Measurements from ENCODE around the gene SUMO4. TPM values are rescaled to one million over a fixed set of nuclear protein-coding genes. Genes with fewer than 3 reads are reported as not detected.
"Not testable (repeated sequence)": the region's sequence is repeated elsewhere in the genome, so short reads cannot be mapped to it uniquely, and the experiment has no call there.

Gene SUMO4
- polyA plus RNA-seq, 4 donors, result 0.46 to 1.0 (median 0.54) TPM

DNA sequence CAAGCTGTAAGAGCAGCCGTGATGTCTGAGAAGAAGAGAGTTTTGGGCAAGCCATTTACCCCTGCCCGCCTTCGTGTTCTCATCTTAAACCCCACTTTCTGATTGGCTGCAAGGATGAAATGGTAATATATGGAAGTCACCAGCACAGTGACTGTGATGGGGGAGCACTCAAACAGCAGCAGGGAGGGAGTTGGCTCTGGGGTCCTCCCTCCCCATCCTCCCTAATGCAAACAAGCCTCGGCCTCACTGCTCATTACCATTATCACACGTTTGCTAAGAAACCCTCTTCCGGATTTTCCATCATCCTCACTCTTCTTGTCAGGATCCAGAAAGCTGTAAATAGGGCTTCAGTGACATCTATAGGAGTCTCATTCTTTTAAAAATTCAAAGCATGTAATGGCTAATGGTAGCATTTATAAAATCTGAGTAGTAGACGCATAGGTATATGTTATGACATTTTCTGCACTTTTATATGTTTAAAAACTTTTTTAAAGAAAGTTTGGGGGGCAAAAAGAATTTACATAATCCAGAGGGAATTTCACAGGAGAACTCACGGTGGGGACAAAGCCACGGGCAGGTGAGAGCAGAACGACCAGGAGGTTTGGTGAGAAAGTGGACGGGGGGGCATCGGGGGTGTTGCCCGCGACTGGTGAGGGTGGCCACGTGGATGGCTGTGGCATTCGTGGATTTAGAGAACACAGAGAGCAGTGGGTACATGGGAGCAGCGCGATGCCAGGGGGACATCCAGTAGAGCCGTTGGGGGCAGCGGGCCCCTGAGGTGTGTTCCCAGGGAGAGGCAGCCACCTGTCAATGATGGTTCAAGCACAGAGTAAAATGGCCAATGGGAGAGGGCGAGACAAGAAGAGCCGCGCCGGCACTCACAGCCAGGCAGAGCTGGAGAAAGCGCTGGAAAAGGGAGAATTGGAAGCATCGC, 29.6 kb downstream of the SUMO4 start:
- DNase-seq (ENCODE audit: low read depth in 4 of 4, low spot score in 3 of 4), result no peak

- peak; percentile 71 to 81 (median 76) for DNase-seq (ENCODE audit: low read depth in 4 of 4, low spot score in 3 of 4)
These were observed 32.1 kb downstream of the SUMO4 start for GRCh38 chr6:149431905-149432775.

DNA sequence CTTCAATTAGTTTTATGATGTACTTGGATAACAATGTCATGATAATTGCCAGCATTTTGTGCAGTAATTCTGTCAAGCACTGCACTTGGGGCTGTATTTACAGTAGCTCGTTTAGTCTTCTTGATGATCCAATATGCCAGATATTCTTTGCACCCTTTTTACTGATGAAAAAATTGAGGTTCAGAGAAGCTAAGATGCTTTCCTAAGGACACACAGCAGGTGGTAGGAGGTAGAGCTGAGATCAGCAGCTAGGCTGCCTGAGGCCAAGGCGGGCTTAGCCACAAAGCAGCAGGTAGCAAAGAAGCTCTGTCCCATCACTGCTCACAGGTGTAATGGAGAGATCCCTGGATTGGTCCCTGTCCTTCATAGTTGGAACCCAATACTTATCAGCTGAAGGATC, 33.3 kb downstream of the SUMO4 start:
- no peak for DNase-seq (ENCODE audit: low read depth in 4 of 4, low spot score in 3 of 4)

- no peak for DNase-seq (ENCODE audit: low read depth in 4 of 4, low spot score in 3 of 4)
These were observed 33.8 kb downstream of the SUMO4 start for GRCh38 chr6:149433881-149434280.

DNA sequence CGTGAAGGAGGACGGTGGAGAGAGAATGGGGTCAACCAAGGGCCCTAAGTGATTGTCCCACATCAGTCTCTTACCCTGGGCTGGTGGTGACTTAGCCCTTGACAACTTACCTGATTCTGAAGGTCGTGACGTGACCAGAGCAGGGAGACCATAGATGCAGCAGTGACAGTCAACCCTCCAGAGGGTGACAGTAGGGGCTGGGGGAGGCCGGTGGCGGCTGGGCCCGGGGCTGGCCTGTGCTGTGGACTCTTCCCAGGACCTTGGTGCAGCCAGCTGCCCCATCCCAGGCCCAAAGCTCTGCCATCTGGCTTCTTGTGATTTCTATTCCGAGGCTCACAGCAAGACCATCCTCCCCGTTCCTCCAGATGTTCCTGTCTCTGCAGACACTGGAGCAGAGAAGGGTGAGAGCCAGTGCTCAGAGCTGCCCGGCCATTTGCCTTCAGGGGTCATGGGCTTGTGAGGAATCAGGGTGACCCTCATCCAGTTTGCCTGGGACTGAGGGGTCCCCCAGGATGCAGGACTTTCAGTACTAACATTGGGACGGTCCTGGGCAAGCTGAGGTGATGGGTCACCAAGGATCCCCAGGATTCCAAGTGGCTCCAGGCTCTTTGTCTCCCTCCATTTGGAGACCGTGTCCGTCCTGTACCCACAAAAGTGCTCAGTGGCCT, 36.0 kb downstream of the SUMO4 start:
- no peak for DNase-seq (ENCODE audit: low read depth in 4 of 4, low spot score in 3 of 4)

DNA sequence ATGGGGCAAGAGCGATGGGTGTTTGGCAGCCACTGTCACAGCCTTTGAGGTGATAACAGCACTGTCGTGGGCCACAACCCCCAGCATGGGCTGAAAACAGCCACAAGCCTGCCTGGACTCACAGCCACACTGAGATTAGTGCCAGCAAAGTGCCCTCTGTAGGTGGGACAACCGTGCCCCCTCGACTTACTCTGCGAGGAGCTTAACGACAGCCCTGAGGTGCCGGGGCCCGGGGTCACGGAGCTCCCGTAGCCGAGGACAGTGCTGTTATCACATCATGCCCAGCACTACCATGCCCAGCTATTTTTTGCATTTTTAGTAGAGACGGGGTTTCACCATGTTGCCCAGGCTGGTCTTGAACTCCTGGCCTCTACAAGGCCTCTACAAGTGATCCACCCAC, 36.6 kb downstream of the SUMO4 start:
- no peak for DNase-seq (ENCODE audit: low read depth in 4 of 4, low spot score in 3 of 4)

DNA sequence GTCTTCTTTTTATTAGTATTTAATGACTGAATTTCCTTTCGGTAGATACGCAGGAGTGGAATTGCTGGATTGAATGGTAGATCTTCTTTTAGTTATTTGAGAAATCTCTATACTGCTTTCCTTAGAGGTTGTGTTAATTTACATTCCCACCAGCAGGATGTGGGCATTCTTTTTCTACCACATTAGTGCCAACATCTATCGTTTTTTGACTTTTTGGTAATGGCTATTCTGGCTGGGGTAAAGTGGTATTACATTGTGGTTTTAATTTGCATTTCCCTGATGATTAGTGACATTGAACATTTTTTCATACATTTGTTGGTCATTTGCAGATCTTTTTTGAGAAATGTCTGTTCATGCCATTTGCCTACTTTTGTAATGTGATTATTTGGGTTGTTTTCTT, 37.1 kb downstream of the SUMO4 start:
- DNase-seq (ENCODE audit: low read depth in 4 of 4, low spot score in 3 of 4), result no peak

DNA sequence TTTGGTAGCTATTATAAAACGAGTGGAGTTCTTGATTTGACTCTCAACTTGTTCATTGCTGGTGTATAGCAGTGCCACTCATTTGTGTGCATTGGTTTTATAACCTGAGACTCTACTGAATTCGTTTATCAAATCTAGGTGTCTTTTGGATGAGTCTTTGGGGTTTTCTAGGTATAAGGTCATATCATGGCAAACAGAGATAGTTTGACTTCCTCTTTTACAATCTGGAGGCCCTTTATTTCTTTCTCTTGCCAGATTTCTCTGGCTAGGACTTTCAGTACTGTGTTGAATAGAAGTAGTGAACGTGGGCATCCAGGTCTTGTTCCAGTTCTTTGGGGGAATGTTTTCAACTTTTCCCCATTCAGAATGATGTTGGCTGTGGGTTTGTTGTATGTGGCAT, 38.8 kb downstream of the SUMO4 start:
- DNase-seq (ENCODE audit: low read depth in 4 of 4, low spot score in 3 of 4), result no peak

DNA sequence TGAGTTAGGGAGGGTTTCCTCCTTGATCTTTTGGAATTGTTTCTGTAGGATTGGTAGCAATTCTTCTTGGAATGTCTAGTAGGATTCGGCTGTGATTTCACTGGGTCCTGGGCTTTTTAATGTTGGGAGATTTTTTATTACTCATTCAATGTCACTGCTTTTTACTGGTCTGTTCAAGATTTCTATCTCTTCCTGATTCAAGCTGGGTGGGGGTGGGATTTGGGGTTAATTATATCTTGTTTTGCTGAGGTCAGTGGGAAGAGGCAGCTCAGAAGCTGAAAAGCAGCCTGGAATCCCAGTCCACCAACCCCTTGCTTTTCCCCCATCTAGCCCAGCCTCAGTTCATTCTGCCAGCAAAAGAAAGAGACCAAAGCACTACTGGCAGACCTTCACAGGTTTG, 39.6 kb downstream of the SUMO4 start:
- no peak for DNase-seq (ENCODE audit: low read depth in 4 of 4, low spot score in 3 of 4)

GRCh38 chr6:149440735-149441671, 40.9 kb downstream of the SUMO4 start:
- DNase-seq (ENCODE audit: low read depth in 4 of 4, low spot score in 3 of 4), result no peak

DNA sequence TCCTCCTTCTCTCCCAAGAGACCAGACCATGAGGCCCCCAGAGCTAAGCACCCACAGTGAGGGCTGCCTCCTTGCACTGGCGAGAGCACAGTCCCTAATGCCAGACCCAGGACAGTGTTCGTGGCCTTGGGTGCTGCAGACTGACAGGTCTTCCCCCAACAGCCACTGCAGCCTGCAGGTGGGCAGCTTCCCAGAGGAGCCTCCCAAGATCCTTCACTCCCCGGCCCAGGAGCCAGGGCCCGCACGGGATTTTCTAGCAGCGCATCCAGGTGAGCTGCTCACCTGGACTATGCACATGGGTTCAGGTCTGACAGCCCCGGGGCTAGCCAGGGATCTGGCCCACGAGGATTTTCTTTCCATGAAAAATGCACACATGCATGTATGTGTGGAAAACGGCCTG, 41.7 kb downstream of the SUMO4 start:
- DNase-seq (ENCODE audit: low read depth in 4 of 4, low spot score in 3 of 4), result no peak

DNA sequence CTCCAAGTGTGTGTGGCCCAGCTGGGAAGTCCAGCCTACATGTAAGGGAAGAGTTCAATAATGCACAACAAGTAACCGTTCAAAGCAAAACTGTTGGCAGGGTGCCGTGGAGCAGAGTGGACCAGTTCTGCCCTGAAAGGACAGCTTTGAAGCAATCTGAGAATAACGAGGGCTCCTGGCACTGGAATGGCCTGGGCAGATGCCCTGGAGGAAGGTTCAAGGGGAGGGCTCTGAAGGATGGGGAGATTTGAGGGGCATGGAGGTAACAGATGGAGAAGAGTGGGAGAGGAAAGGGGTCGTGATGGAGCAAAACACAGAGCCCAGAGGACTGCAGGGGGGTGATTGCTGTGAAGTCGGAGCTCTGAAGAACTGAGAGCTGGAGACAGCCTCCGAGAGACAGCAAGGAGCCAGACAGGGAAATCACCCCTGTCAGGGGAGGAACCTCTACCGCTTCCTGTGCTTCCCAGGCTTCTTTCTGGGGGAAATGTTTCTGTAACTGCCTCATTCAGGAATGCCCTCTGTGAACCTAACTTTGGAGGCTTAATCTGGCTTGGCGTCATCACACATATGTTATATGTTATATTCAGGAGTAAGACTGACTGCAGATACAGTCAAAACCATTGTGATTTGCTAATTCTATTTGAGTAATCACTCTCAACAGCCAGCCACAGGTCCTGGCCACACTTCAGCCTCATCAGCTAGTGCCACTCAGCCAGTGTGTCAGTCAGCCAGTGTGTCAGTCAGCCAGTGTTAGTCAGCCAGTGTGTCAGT, 43.5 kb downstream of the SUMO4 start:
- no peak for DNase-seq (ENCODE audit: low read depth in 4 of 4, low spot score in 3 of 4)

GRCh38 chr6:149444360-149445094, 44.5 kb downstream of the SUMO4 start:
- DNase-seq (ENCODE audit: low read depth in 4 of 4, low spot score in 3 of 4), result not testable (repeated sequence)

DNA sequence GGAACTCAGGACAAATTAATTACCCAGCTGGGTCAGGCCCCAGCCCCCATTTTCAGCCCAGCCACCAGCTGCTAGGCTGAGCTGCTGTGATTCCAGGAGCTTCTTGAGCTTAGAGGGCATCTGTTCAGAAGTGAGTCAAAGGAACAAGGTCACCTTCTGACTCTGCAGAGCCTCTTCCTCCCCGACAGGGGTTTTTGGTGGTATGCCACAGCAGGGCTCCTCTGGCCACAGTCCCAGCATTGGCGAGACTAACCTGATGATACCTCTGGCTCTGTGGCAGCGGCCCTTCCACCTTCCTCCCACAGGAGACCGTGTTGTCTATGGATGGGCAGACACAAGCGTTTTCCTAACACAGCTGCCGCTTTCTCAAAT, 45.0 kb downstream of the SUMO4 start:
- DNase-seq (ENCODE audit: low read depth in 4 of 4, low spot score in 3 of 4), result no peak

DNA sequence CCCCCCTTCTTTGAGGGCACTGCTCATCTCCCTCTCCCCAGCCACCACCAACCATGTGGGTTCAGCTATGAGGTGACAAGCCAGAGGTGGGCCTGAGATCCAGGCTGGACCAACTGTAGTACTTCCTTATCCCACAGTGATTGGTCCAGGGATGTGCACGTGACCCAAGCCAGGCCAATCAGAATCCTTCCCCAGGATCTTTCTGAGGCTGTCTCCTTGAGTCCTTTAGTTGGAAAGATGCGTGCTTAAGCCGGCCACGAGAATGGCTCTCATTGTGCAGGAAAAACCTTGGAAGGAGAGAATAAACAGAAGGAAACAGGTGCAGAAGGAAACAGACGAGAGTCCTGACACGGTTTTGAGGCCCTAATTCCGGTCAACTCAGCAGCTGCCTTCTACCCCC, 45.5 kb downstream of the SUMO4 start:
- no peak for DNase-seq (ENCODE audit: low read depth in 4 of 4, low spot score in 3 of 4)

DNA sequence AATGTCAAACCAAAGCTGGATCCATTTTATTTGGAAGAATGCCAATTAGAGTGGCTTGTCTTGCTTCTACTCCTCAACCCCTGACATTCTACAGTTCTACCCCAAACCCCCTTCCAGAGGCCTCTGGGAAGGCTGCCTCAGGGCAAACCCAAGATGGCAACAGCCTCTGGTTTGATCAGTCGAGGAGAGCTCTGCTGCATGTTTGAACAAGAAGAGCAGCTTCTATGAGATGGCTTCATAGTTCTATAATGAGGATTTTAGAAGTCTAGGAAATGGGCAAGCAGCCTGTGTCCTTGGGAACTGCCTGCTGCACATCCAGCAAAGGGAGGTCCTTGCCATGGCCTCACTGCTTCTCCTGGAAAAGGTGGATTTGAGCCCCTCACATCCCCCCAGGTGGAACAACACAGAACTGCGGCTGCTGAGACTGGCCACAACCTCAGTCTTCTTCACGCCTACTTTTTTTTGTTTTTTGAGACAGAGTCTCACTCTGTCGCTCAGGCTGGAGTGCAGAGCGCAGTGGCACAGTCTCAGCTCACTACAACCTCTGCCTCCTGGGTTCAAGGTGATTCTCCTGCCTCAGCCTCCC, 46.8 kb downstream of the SUMO4 start:
- no peak for DNase-seq (ENCODE audit: low read depth in 4 of 4, low spot score in 3 of 4)

- no peak for DNase-seq (ENCODE audit: low read depth in 4 of 4, low spot score in 3 of 4)
These were observed 48.9 kb downstream of the SUMO4 start for GRCh38 chr6:149448821-149449453.

All from right renal pelvis (tissue), 4 donors.